PC-9 (cell line): ENCODE measurements around the gene EPS15. TPM values are rescaled to one million over a fixed set of nuclear protein-coding genes. Genes with fewer than 3 reads are reported as not detected.

Experiments
- BruUV-seq: library from RNA; stranded (reverse); fragments of 400-500 nt; replicated peaks from 2 replicates; lab custom pipeline; 2021; lab: Mats Ljungman, UMichigan
- CTCF ChIA-PET: fragments of 300-600 bp; sonication (Branson Sonifier 250); formaldehyde crosslinking; loops from one replicate; lab custom pipeline; 2022; ENCODE audit warnings: antibody characterized with exemption; lab: Charles Lee
- POLR2A ChIA-PET: fragments of 300-600 bp; sonication (Branson Sonifier 250); formaldehyde crosslinking; loops from one replicate; lab custom pipeline; 2022; ENCODE audit warnings: antibody characterized with exemption; ENCODE audit not compliant: unreplicated experiment; lab: Charles Lee
- DNase-seq, 2 experiments: peaks; one replicate each; pipeline versions ENCODE4 v3.0.0 to v3.0.0-alpha.2; 2015 to 2022; ENCODE audit warnings: mixed read lengths in 1 of 2
- H2AFZ ChIP-seq: fragments of 200-600 bp; sonication (generic); 2 replicates; pipeline ENCODE4 v1.8.1; 2017; ENCODE audit warnings: antibody characterized with exemption
- H3F3A ChIP-seq: fragments of 200-600 bp; sonication (generic); 2 replicates; pipeline ENCODE4 v1.8.1; 2017; ENCODE audit warnings: antibody characterized with exemption, mild to moderate bottlenecking, low read depth; ENCODE audit not compliant: insufficient read depth
- H3K27ac ChIP-seq: fragments of 200-600 bp; sonication (generic); 2 replicates; pipeline ENCODE4 v1.6.1; 2016; ENCODE audit warnings: mixed run types
- H3K27me3 ChIP-seq: fragments of 200-600 bp; sonication (generic); 2 replicates; pipeline ENCODE4 v1.6.1; 2016; ENCODE audit warnings: low read depth, mixed run types; ENCODE audit not compliant: insufficient read depth
- H3K36me3 ChIP-seq: fragments of 200-600 bp; sonication (generic); 2 replicates; pipeline ENCODE4 v1.6.1; 2016; ENCODE audit warnings: low read depth, mixed run types
- H3K4me1 ChIP-seq: fragments of 200-600 bp; sonication (generic); replicated peaks from 2 replicates; pipeline ENCODE4 v1.6.1; 2016; ENCODE audit warnings: mixed run types; ENCODE audit not compliant: insufficient read depth
- H3K4me2 ChIP-seq: fragments of 200-600 bp; sonication (generic); 2 replicates; pipeline ENCODE4 v1.6.1; 2017; ENCODE audit warnings: mixed run types
- H3K4me3 ChIP-seq: fragments of 200-600 bp; sonication (generic); 2 replicates; pipeline ENCODE4 v1.6.1; 2016; ENCODE audit warnings: mixed run types
- H3K79me2 ChIP-seq: fragments of 200-600 bp; sonication (generic); 2 replicates; pipeline ENCODE4 v1.6.1; 2017; ENCODE audit warnings: low read depth, mixed run types
- H3K9me2 ChIP-seq: fragments of 200-600 bp; sonication (generic); 2 replicates; pipeline ENCODE4 v1.8.1; 2017; ENCODE audit warnings: mild to moderate bottlenecking; ENCODE audit not compliant: insufficient read depth
- H3K9me3 ChIP-seq: fragments of 200-600 bp; sonication (generic); 2 replicates; pipeline ENCODE4 v1.8.1; 2016; ENCODE audit warnings: low read depth; ENCODE audit not compliant: insufficient read depth
- H4K20me1 ChIP-seq: fragments of 200-600 bp; sonication (generic); 2 replicates; pipeline ENCODE4 v1.8.1; 2017; ENCODE audit not compliant: insufficient read depth
- CTCF ChIP-seq: fragments of 200-600 bp; sonication (generic); conservative IDR thresholded peaks from 2 replicates; pipeline ENCODE4 v1.6.1; 2017; ENCODE audit warnings: mixed run types, antibody characterized with exemption, mild to moderate bottlenecking, moderate library complexity
- EZH2 ChIP-seq: fragments of 200-600 bp; sonication (generic); IDR thresholded peaks from 2 replicates; pipeline ENCODE4 v1.8.0; 2017; ENCODE audit warnings: antibody characterized with exemption, low read depth
- intact Hi-C: fragments of 100-400 bp; cut with micrococcal nuclease; formaldehyde crosslinking; loops from one replicate; pipeline ENCODE4 v1.10.0; 2022; ENCODE audit not compliant: unreplicated experiment
- total RNA-seq: library from RNA; stranded (reverse); gene quantifications from 2 replicates; pipeline ENCODE4 v1.2.3, GENCODE V29; 2021

The EPS15 gene
- total RNA-seq, 1 experiment from 2014 or later = 60.1 TPM

- intact Hi-C loops = no loop called here
- H3K36me3 ChIP-seq = no peaks in the 10 kb centered on the region
- no peaks in the 10 kb centered on the region for H4K20me1 ChIP-seq
- no peaks in the 10 kb centered on the region for H3K9me2 ChIP-seq
- H3K79me2 ChIP-seq = no peaks in the 10 kb centered on the region
- H3K4me3 ChIP-seq = no peak overlapping the region
- ChIA-PET CTCF (no interaction called here), POLR2A (interaction anchor here (0.6 kb wide), 1 partner anchor 57 kb away, joined by 3 read pairs; no protein-coding TSS in a partner anchor)
- no peak for TF ChIP-seq CTCF
- no peak overlapping the region for H2AFZ ChIP-seq
- H3K27me3 ChIP-seq = no peaks in the 10 kb centered on the region
- H3K27ac ChIP-seq = no peak overlapping the region
- no peaks in the 10 kb centered on the region for H3K9me3 ChIP-seq
- DNase-seq = no peak
- H3K4me2 ChIP-seq = no peak overlapping the region
- peaks cover 17% of the 10 kb centered on the region for H3F3A ChIP-seq
- peaks cover 28% of the 10 kb centered on the region for H3K4me1 ChIP-seq
- no TSS peak for BruUV-seq
Measured at GRCh38 chr1:51317798-51318197, 201.3 kb downstream of the EPS15 start.

- Histone ChIP-seq H3K4me3 (no peak overlapping the region), H4K20me1 (no peaks in the 10 kb centered on the region), H3K9me3 (no peaks in the 10 kb centered on the region), H3K4me2 (no peak overlapping the region), H3K27me3 (no peaks in the 10 kb centered on the region), H3K9me2 (no peaks in the 10 kb centered on the region), H3K4me1 (peaks cover 32% of the 10 kb centered on the region), H3F3A (peaks cover 23% of the 10 kb centered on the region), H2AFZ (no peak overlapping the region), H3K36me3 (no peaks in the 10 kb centered on the region), H3K27ac (no peak overlapping the region), H3K79me2 (no peaks in the 10 kb centered on the region)
- no TSS peak for BruUV-seq
- ChIA-PET POLR2A (no interaction called here), CTCF (no interaction called here)
- no peak for TF ChIP-seq CTCF
- TF ChIP-seq EZH2 = no peak
- no peak for DNase-seq
- intact Hi-C loops = no loop called here
Measured at GRCh38 chr1:51316846-51317120, 202.3 kb downstream of the EPS15 start.

DNA sequence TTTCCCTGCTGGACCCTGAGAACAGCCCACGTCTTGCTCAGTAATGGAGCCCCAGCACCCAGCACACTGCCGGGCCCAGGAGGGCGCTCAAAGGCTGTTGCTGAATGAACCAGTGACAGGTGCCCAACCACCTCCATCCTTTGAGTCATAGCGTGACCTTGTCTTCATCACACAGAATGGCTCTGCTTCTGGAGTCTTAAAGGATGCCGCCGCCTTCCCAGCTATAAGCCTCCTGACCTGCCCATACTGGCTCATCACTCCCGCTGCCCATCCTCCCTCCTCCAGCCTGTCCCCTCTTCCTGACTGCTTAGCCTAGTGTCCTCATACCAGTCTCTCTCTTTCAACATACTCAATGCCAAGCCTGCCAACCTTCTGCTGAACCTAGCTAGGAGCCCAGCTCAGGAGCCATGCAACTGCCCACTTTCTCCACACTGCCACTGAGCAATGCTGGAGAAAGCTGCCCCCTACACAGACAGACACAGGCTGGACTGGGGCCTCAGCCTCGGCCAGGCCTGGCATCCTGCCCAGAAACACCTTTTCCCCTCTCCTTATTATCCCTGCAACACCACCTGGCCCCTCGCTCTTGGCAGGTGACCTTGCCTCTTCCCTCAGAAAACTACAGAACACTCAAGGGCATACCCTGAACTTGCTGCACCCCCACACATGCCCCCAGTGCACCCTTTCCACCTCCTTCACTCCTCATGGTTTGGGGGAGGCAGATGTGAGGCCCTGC is 202.8 kb downstream of the EPS15 start:
- Histone ChIP-seq H4K20me1 (no peaks in the 10 kb centered on the region), H3K4me2 (no peak overlapping the region), H3K9me3 (no peaks in the 10 kb centered on the region), H3F3A (peaks cover 23% of the 10 kb centered on the region), H3K79me2 (no peaks in the 10 kb centered on the region), H3K27me3 (no peaks in the 10 kb centered on the region), H3K4me3 (no peak overlapping the region), H2AFZ (no peak overlapping the region), H3K4me1 (peaks cover 32% of the 10 kb centered on the region), H3K9me2 (no peaks in the 10 kb centered on the region), H3K36me3 (no peaks in the 10 kb centered on the region), H3K27ac (no peak overlapping the region)
- POLR2A ChIA-PET = no interaction called here
- no peak for DNase-seq
- no TSS peak for BruUV-seq
- TF ChIP-seq CTCF (no peak), EZH2 (no peak)
- intact Hi-C loops = no loop called here
- CTCF ChIA-PET = no interaction called here
